Endothelial cell (in vitro differentiated cells): Measurements from ENCODE around the gene RIMS4. TPM values are rescaled to one million over a fixed set of nuclear protein-coding genes. Genes with fewer than 3 reads are reported as not detected.

Experiments
- DNase-seq: peaks from one replicate; pipeline ENCODE4 v3.0.0; 2021; ENCODE audit warnings: low spot score
- H3K27ac Mint-ChIP-seq: one replicate; pipeline ENCODE4 v1.8.0; 2021; ENCODE audit warnings: mixed read lengths, inconsistent platforms; ENCODE audit not compliant: unreplicated experiment
- H3K27me3 Mint-ChIP-seq: one replicate; pipeline ENCODE4 v1.8.0; 2021; ENCODE audit warnings: mild to moderate bottlenecking, moderate library complexity, mixed read lengths, inconsistent platforms; ENCODE audit not compliant: unreplicated experiment
- H3K36me3 Mint-ChIP-seq: one replicate; pipeline ENCODE4 v1.8.0; 2021; ENCODE audit warnings: mild to moderate bottlenecking, low read depth, mixed read lengths, inconsistent platforms; ENCODE audit not compliant: unreplicated experiment
- H3K4me1 Mint-ChIP-seq: one replicate; pipeline ENCODE4 v1.8.0; 2021; ENCODE audit warnings: mild to moderate bottlenecking, mixed read lengths, inconsistent platforms; ENCODE audit not compliant: unreplicated experiment
- H3K4me3 Mint-ChIP-seq: one replicate; pipeline ENCODE4 v1.8.0; 2021; ENCODE audit warnings: mild to moderate bottlenecking, mixed read lengths, inconsistent platforms; ENCODE audit not compliant: unreplicated experiment
- H3K9me3 Mint-ChIP-seq: one replicate; pipeline ENCODE4 v1.8.0; 2021; ENCODE audit warnings: mixed read lengths, inconsistent platforms; ENCODE audit not compliant: unreplicated experiment
- total RNA-seq: library from RNA; stranded (reverse); fragmentation: NEBNext Ultra II Directional; extraction: Animal tissue kit (Norgen Biotek cat#: 25700); gene quantifications from one replicate; pipeline ENCODE4 v1.2.1, GENCODE V29; 2021; ENCODE audit not compliant: unreplicated experiment
- TF ChIP-seq, protein P1 (sequence below): fragments of 200-600 bp; sonication (generic); IDR thresholded peaks from one replicate; pipeline ENCODE4 v1.5.0; 2021; ENCODE audit warnings: antibody characterized with exemption; ENCODE audit not compliant: unreplicated experiment

The RIMS4 gene
- total RNA-seq, 1 donor from 2014 or later, result 0.10 TPM

DNA sequence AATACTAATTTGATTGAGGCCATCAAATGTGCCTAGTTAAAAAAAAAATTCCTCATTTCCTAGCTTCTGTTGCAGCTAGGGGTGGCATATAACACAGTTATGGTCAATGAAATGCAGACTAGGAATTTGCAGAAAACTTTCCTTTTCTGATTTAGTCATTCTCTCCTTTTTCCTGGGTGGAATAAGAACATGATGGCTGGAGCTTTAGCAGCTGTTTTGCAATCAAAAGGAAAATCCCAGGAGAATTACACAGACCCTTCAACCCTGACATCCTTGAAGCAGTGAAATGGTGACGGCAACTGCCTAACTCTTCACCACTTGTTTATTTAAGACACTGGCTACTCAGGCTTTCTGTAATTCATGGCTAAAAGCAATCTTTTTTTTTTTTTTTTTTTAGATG, 23.1 kb upstream of the RIMS4 start:
- TF ChIP-seq, protein P1, sequence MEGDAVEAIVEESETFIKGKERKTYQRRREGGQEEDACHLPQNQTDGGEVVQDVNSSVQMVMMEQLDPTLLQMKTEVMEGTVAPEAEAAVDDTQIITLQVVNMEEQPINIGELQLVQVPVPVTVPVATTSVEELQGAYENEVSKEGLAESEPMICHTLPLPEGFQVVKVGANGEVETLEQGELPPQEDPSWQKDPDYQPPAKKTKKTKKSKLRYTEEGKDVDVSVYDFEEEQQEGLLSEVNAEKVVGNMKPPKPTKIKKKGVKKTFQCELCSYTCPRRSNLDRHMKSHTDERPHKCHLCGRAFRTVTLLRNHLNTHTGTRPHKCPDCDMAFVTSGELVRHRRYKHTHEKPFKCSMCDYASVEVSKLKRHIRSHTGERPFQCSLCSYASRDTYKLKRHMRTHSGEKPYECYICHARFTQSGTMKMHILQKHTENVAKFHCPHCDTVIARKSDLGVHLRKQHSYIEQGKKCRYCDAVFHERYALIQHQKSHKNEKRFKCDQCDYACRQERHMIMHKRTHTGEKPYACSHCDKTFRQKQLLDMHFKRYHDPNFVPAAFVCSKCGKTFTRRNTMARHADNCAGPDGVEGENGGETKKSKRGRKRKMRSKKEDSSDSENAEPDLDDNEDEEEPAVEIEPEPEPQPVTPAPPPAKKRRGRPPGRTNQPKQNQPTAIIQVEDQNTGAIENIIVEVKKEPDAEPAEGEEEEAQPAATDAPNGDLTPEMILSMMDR, result no peak
- Mint-ChIP-seq H3K27ac (no peak overlapping the region), H3K27me3 (no peaks in the 10 kb centered on the region), H3K4me3 (no peak overlapping the region), H3K4me1 (no peaks in the 10 kb centered on the region), H3K9me3 (no peaks in the 10 kb centered on the region), H3K36me3 (no peaks in the 10 kb centered on the region)
- no peak for DNase-seq

DNA sequence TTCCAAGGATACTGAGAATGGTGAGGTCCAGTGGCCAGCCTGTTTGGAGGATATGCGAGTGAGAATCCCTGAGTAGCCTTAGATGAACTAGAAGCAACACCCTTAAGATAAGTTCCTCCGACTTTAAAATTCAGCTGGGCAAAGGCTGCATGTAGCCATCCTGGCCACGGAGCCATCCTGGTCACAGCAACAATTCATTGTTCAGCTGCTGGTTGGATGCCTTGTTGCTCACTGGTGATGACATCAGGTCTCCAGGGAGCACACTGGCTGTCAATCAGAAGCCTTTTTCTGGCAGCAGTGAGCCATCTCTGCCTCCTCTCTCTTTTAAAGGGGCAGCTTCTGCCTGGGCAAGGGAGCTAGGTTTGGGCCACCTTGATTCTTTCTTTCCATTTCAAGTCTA, 22.4 kb upstream of the RIMS4 start:
- Mint-ChIP-seq H3K27me3 (no peaks in the 10 kb centered on the region), H3K4me3 (no peak overlapping the region), H3K4me1 (no peaks in the 10 kb centered on the region), H3K27ac (no peak overlapping the region), H3K9me3 (no peaks in the 10 kb centered on the region), H3K36me3 (no peaks in the 10 kb centered on the region)
- no peak for DNase-seq
- TF ChIP-seq, protein P1, result no peak

GRCh38 chr20:44830995-44831394, 20.6 kb upstream of the RIMS4 start:
- no peaks in the 10 kb centered on the region for H3K9me3 Mint-ChIP-seq
- no peaks in the 10 kb centered on the region for H3K4me1 Mint-ChIP-seq
- H3K27ac Mint-ChIP-seq, result no peak overlapping the region
- no peak overlapping the region for H3K4me3 Mint-ChIP-seq
- H3K27me3 Mint-ChIP-seq, result no peaks in the 10 kb centered on the region
- no peaks in the 10 kb centered on the region for H3K36me3 Mint-ChIP-seq
- no peak for DNase-seq
- TF ChIP-seq, protein P1, result no peak

GRCh38 chr20:44830523-44830922, 20.2 kb upstream of the RIMS4 start:
- Mint-ChIP-seq H3K27ac (no peak overlapping the region), H3K4me3 (no peak overlapping the region), H3K4me1 (no peaks in the 10 kb centered on the region), H3K9me3 (no peaks in the 10 kb centered on the region), H3K36me3 (no peaks in the 10 kb centered on the region), H3K27me3 (no peaks in the 10 kb centered on the region)
- TF ChIP-seq, protein P1, result no peak
- no peak for DNase-seq

DNA sequence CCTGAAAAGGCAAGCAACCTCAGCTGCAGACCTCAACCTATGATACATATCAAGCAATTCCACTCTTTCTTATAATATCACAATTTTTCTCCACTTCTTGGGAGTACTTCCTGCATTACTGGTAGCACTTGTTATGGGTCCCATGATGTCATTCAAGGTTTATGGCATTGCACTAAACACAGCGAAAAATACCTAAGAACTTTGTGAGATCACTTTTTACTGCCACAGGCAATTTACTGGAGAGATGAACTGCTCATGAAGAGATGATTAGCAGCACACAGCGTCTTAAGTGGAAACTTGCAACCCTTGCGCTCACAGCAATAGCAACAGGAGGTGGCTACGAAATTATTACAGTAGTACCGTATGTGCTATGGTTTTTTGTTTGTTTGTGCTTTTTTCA, 19.3 kb upstream of the RIMS4 start:
- Mint-ChIP-seq H3K36me3 (no peaks in the 10 kb centered on the region), H3K4me1 (no peaks in the 10 kb centered on the region), H3K27ac (no peak overlapping the region), H3K9me3 (no peaks in the 10 kb centered on the region), H3K4me3 (no peak overlapping the region), H3K27me3 (no peaks in the 10 kb centered on the region)
- TF ChIP-seq, protein P1, result no peak
- DNase-seq, result no peak
